ENCODE results near the gene APRT. TPM values are rescaled to one million over a fixed set of nuclear protein-coding genes. Genes with fewer than 3 reads are reported as not detected.

Gene APRT
- polyA plus RNA-seq, 1 donor from 2014 or later: 416 TPM

- Mint-ChIP-seq H3K4me3 (peak overlapping the region; percentile 88 to 94 (median 91)), H3K36me3 (no peaks in the 10 kb centered on the region)
Measured at GRCh38 chr16:88784074-88784855, 27.5 kb downstream of the APRT start.

DNA sequence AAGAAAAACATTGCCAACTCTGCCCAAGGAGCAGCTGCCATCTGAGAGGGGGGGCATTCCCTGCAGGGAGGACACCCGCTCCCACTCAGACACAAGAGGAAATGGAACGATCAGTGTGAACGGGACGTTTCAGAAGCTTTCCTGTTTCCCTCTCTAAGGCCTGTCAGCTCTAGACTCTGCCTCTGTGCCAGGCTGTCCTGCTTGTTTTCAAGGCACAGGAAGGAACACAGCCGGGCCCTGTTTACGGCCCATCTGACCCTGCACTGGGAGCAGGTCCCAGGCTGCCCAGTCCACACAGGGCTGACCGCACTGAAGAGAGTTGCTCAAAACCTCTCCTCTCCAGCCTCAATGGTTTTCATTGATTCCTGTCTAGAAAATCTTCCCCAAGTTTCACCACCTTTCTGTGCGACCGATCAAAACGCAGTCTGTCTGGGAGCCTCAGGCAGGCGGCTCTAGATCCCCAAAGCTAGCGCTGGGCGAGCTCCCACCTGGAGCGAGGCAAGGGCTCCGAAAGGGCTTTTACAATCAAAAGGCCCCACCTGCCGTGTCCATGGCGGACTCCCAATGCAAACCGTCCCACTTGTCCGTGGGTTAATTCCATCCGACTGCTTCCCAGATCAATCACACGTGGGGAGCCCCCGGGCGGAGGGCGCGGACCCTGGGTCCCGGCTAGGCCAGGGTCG lies 28.2 kb downstream of the APRT start:
- Mint-ChIP-seq H3K27ac (peak overlapping the region; percentile 94 to 97 (median 97)), H3K36me3 (no peaks in the 10 kb centered on the region), H3K4me3 (peak overlapping the region; percentile 88 to 93 (median 91)), H3K27me3 (no peaks in the 10 kb centered on the region), H3K4me1 (peaks cover 29 to 39% (median 32%) of the 10 kb centered on the region in 3 donors), H3K9me3 (no peaks in the 10 kb centered on the region)

More at GRCh38 chr16:88784074-88784855, 27.5 kb downstream of the APRT start:
- Mint-ChIP-seq H3K4me1 (peaks cover 29 to 39% (median 33%) of the 10 kb centered on the region in 3 donors), H3K27me3 (no peaks in the 10 kb centered on the region), H3K27ac (peak overlapping the region in 2 of 3 donors; percentile 93 to 94), H3K9me3 (no peaks in the 10 kb centered on the region)

GRCh38 chr16:88782454-88783390 lies 29.0 kb downstream of the APRT start:
- peaks cover 32 to 39% (median 35%) of the 10 kb centered on the region in 3 donors for H3K4me1 Mint-ChIP-seq
- H3K4me3 Mint-ChIP-seq: peak overlapping the region; percentile 88 to 93 (median 91)
- no peaks in the 10 kb centered on the region for H3K36me3 Mint-ChIP-seq
- H3K27ac Mint-ChIP-seq: peak overlapping the region; percentile 94 to 97 (median 97)
- no peaks in the 10 kb centered on the region for H3K9me3 Mint-ChIP-seq
- no peaks in the 10 kb centered on the region for H3K27me3 Mint-ChIP-seq

DNA sequence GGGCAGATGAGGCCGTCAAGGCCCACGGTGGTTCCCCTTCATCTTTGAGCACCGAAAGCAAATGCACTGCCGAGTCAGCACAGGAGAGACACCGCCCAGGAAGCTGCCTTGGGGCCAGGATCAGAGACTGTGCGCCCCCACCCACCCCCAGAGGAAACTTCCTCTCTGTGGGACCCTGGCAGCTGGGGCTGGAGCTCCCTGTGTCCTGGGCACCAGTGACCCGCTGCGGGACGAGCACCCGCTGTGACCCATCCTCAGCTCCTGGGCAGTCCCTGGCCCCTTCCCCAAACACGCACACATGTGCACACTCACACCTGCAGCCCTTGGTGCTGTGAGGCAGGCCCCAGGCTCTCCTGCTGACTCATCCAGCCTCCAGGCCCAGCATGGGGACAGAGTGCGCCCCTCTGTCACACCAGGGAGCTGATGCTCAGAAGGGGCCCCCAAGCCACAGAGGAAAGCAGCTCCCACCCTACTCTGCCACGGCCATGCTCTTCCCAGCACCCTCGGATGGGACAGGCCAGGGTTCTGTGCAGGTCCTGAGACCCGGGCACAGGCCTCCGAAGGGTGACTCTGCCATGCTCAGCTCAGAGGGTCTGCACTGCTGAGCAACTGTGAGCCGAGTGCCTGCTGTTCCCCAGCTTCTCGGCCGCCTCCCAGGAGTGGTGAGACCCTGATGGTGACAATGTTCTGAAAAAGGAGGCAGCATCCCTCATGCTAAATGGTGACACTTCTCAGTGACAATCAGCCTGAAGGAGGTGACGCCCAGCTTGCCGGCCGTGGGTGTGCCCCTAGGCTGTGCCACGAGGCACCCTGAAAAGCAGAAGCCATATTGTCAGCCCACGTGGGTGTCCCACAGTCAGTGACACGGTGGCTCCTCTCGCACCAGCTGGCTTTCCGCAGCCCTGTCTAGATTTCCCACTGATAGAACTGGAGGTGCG lies 30.3 kb downstream of the APRT start:
- Mint-ChIP-seq H3K4me3 (peak overlapping the region; percentile 78 to 93 (median 91)), H3K27me3 (no peaks in the 10 kb centered on the region), H3K27ac (peak overlapping the region; percentile 94 to 97 (median 97)), H3K9me3 (no peaks in the 10 kb centered on the region), H3K36me3 (no peaks in the 10 kb centered on the region), H3K4me1 (peaks cover 33 to 38% (median 35%) of the 10 kb centered on the region in 3 donors)

DNA sequence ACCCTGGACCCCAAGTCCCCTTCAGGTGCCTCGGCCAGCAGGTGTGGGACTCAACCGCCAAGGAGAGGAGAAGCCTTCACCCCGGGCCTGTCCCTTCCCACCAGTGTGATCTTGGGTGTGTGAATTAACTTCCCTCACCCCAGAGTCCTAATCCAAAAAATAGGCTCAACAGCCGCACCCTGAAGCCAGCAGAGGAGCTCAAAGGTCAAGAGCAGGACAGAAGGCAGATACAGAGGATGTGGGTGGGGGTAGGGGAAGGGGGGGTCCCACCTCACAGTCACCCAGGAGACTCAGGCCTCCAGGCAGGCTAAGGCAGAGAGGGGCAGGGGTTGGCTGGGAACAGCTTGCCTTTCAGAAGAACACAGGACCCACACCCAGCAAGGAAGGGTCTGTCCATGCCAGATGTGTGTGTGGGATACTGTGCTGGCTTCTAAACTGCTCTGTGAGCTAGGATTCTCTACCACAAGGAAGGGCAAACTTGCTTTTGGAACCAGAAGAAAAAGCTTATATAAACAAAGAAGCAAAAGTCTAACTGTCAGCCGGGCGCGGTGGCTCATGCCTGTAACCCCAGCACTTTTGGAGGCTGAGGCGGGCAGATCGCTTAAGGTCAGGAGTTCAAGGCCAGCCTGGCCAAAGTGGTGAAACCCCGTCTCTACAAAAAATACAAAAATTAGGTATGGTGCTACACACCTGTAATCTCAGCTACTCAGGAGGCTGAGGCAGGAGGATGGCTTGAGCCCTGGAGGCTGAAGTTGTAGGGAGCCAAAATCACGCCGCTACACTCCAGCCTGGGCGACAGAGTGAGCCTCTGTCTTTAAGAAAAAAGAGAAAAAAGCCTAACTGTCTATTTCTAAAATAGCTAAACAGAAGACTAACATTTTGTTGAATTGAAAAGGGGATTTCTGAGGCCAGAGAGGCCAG lies 31.3 kb downstream of the APRT start:
- Mint-ChIP-seq H3K27ac (peak overlapping the region; percentile 73 to 97 (median 94)), H3K4me1 (peaks cover 34 to 38% (median 35%) of the 10 kb centered on the region in 3 donors), H3K4me3 (peak overlapping the region; percentile 78 to 93 (median 88)), H3K36me3 (no peaks in the 10 kb centered on the region), H3K27me3 (no peaks in the 10 kb centered on the region), H3K9me3 (no peaks in the 10 kb centered on the region)

GRCh38 chr16:88779406-88780141 lies 32.2 kb downstream of the APRT start:
- H3K4me1 Mint-ChIP-seq: peaks cover 34 to 41% (median 35%) of the 10 kb centered on the region in 3 donors
- H3K9me3 Mint-ChIP-seq: no peaks in the 10 kb centered on the region
- peak overlapping the region in 2 of 3 donors; percentile 46 to 94 for H3K27ac Mint-ChIP-seq
- H3K27me3 Mint-ChIP-seq: no peaks in the 10 kb centered on the region
- no peaks in the 10 kb centered on the region for H3K36me3 Mint-ChIP-seq
- peak overlapping the region in 2 of 4 donors; percentile 49 to 93 for H3K4me3 Mint-ChIP-seq

DNA sequence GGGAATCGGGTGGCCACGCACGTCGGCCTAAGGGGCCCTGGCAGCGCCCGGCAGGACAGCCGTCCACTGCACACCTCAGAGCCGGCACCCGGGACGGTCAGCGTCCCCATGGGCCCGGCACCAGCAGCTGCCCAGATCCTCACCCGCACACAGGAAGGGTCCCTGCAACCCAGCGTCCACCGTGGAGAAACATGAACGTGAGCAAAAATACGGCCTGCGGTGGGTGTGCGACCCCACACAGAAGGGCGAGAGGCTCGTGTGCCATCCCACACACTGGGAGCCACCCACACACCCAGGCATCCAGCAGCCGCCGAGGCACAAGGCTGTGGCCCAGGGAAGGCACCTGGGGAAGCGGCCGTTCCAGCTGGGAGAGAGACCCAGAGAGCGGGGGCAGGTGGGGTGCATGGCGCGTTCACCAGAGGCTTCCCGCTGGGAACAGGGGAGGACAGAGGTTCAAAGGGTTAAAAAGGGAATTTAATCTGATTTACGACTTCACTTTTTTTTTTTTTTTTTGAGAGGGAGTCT lies 33.1 kb downstream of the APRT start:
- Mint-ChIP-seq H3K36me3 (no peaks in the 10 kb centered on the region), H3K4me3 (no peak overlapping the region)

DNA sequence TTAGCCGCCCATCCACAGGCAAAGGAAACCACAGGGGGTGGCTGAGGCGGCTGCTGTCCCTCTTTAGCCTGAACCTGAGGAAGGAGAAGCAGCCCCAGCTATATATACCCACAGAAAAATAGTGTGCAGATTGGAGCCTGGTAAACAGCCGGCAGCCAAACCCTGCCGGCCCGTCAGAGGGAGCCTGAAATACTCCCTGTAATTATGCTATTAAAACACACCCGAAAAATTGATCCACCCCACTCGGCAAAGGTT lies 33.5 kb downstream of the APRT start:
- no peaks in the 10 kb centered on the region for H3K27me3 Mint-ChIP-seq
- H3K4me3 Mint-ChIP-seq: peak overlapping the region in 1 of 4 donors; percentile 73
- H3K36me3 Mint-ChIP-seq: no peaks in the 10 kb centered on the region
- no peak overlapping the region for H3K27ac Mint-ChIP-seq
- H3K4me1 Mint-ChIP-seq: peaks cover 29 to 36% (median 31%) of the 10 kb centered on the region in 3 donors
- no peaks in the 10 kb centered on the region for H3K9me3 Mint-ChIP-seq

More for the DNA sequence above, 33.1 kb downstream of the APRT start:
- peak overlapping the region in 1 of 3 donors; percentile 53 for H3K27ac Mint-ChIP-seq
- H3K27me3 Mint-ChIP-seq: no peaks in the 10 kb centered on the region
- H3K4me1 Mint-ChIP-seq: peaks cover 33 to 40% (median 35%) of the 10 kb centered on the region in 3 donors
- H3K9me3 Mint-ChIP-seq: no peaks in the 10 kb centered on the region

GRCh38 chr16:88777471-88778270 lies 34.1 kb downstream of the APRT start:
- H3K27me3 Mint-ChIP-seq: no peaks in the 10 kb centered on the region
- no peak overlapping the region for H3K27ac Mint-ChIP-seq
- H3K36me3 Mint-ChIP-seq: no peaks in the 10 kb centered on the region
- peak overlapping the region in 1 of 4 donors; percentile 73 for H3K4me3 Mint-ChIP-seq
- H3K9me3 Mint-ChIP-seq: no peaks in the 10 kb centered on the region
- peaks cover 24 to 31% (median 25%) of the 10 kb centered on the region in 3 donors for H3K4me1 Mint-ChIP-seq

DNA sequence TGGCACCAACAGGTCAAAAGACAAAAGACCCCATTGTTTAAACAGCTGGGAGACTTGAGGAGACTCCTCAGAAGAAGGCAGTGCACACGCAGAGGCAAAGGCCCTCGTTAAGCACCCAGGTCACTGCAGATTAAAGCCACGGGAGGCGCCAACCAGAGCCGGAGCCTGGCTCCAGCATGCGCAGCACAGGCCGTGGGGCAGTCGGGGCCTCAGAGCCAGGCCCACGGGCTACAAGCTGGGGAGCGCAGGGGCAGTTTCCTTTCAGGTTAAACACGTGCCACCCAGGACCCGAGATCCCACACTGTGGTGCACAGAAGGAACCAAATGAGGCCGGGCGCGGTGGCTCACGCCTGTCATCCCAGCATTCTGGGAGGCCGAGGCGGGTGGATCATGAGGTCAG lies 35.9 kb downstream of the APRT start:
- Mint-ChIP-seq H3K4me3 (no peak overlapping the region), H3K27ac (peak overlapping the region in 1 of 3 donors; percentile 46), H3K27me3 (no peaks in the 10 kb centered on the region), H3K36me3 (no peaks in the 10 kb centered on the region), H3K4me1 (peaks cover 7 to 17% (median 10%) of the 10 kb centered on the region in 3 donors), H3K9me3 (no peaks in the 10 kb centered on the region)

DNA sequence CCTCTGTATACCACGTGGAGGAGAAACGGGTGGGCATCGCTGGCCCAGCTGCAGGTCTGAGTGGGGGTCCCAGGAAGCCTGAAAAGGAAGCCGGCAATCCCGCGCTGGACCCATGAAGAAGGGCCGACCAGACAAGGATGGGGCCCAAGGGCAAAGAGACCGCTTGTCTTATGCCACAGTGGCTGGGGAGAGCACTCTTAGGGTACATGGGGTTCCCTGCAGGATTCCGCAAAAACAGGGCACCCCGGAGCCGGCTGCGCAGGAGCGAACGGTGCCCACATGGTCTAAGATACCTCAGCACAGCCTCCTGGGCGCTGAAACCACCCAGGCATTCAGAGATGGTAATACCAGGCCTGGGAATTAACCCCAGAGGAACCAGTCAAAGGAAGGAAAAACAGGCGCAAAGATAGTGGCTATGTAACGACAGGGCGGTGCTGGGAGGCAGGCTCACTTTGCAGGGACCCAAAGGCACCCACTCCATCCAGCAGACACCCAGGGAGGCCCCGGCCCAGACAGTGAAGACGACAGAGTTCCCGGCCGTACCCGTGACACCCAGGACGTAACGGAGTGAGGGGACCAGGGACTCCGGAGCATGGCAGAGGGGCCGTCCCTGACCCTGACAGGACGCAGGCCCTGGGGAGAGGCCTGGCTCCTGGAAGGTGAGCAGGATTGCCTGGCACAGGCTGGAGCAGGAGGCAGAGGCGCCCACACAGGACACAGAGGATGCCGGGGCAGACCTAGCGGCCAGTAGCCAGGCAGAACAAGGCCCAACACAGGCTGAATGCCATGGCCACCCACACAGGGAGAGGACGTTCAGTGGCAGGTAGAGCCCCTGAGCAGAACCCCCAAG lies 37.0 kb downstream of the APRT start:
- H3K4me1 Mint-ChIP-seq: peaks cover 4 to 10% (median 6%) of the 10 kb centered on the region in 3 donors
- peak overlapping the region in 1 of 4 donors; percentile 3 for H3K4me3 Mint-ChIP-seq
- H3K36me3 Mint-ChIP-seq: no peaks in the 10 kb centered on the region
- H3K27ac Mint-ChIP-seq: no peak overlapping the region
- H3K27me3 Mint-ChIP-seq: no peaks in the 10 kb centered on the region
- H3K9me3 Mint-ChIP-seq: no peaks in the 10 kb centered on the region

All from IgD-negative memory B cell (primary cell).